Glomerular visceral epithelial cell (primary cell): Measurements from ENCODE around the gene AVEN.
"Not testable (repeated sequence)": the region's sequence is repeated elsewhere in the genome, so short reads cannot be mapped to it uniquely, and the experiment has no call there.

Experiments used
- DNase-seq: peaks from one replicate; pipeline ENCODE4 v3.0.0-alpha.2; 2016; ENCODE audit errors: extremely low spot score

Gene AVEN

DNA sequence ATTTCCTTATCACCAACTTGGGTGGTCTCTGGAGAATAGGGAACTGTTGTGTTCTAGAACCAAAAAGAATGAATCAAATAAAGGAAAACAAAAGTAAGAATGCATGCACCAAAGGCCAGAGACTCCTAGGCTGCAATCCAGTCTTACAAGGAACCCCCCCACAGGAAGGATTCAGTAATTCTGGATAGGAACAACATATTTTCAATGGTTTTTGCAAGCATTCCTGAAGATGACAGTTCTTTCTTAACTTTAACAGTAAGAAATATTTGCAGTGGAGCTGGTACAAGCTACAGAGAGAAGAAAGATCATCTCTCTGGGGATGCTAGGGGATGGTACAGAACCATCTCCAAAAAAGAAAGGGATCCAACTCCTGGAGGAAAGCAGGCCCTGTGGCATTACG, 186.9 kb downstream of the AVEN start:
- no peak for DNase-seq

DNA sequence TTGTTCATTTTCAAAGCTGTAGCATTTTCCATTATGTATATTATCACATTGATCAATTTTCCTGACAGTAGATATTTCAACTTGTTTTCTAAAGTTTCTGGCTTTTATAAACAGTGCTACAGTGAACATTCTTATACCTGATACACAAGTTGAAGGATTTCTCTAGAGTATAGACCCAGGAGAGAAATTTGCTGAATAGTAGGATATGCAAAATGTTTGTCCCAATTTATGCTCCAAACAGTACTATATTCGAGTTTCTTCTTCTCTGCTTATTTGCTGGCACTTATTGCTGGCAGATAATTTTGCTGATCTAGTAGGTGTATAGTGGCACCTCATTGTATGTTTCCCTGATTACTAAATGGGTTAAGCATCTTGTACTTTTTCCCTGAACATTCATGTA, 187.9 kb downstream of the AVEN start:
- DNase-seq = no peak

DNA sequence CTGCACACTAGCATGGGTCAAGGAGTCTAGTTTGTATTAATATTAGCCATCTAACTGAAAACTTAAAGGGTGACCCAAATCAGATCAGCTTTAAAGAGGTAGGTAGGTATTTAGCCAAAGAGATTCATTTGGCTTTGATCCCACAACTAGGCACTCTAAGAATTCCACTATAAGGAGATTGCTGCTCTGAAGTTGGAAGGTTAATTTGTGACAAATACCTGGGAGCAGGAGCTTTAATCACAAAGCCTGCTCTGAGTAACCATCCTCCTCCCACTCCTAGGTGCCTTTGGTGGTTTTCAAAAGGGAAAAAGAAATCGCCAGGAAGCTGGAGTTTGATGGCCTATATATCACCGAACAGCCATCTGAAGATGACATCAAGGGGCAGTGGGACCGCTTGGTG, 191.0 kb downstream of the AVEN start:
- no peak for DNase-seq

DNA sequence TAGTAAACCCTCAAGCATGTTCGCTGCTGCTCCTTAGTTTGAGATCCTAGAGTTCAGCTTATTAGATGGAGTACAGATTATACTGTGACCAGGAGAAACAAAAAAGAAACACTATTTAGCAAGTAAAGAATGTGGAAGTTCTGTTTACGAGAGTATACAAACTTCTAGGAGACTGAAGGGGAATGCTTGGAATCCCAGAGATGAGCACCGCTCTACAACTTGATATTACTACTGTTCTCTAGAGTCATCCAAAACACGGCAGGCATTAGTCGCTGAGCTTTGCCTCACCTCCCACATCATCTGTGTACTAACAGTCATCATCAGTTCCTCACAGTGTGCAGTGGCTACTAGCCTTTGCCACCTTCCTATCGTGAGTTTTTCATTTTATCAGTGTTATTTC, 192.1 kb downstream of the AVEN start:
- no peak for DNase-seq

DNA sequence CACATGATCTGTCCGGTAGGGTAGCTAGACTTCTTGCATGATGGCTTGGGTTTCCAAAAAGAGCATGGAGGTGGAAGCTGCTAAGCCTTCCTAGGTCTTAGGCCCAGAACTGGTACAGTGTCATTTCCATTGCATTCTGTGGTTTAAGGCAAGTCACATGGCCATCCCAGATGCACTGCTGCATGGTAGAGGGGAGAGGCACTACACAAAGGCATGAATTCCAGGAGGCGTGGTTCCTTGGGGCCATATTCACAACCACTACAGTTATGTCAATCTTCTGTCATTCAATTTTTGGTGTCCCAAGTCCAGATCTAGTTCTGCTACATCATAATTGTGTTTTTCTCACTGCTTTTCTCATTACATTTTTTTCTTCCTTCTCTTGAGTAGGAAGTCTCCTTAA, 192.9 kb downstream of the AVEN start:
- no peak for DNase-seq

DNA sequence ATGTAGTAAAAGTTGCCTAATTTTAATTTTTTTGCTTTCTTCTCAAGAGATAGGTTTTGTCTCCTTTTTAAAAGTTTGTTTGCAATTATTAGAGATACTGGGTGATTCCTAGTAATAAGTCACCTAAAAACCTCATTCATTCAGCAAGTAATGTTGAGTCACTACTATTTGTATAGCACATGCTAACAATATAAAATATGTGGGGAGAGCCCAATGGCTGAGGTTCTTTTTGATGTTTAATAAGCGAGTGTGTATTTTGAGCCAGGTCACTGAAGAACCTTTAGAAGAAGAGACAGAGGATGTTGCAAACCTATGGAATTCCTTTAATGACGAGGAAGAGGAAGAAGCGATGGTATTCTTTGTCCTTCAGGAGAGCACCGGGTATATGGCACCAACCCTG, 194.4 kb downstream of the AVEN start:
- no peak for DNase-seq

DNA sequence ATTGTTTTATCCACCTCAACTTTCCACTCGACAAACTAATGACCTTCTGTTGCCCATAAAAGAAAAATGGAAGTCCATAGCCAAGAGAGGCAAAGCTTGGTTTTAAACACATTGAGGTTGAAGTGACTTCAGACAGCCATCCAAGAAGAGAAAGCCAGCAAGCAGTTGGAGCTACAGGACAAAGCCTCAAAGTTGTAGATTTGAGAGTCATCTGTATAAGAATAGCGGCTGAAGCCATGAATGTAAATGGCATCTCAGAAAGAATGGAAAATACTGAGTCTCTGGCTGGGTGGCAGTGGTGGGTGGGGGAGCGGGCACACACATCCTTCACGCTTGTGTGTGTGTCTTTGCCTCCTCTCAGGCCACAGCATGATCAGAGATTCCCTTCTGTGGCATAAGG, 194.8 kb downstream of the AVEN start:
- DNase-seq = no peak

DNA sequence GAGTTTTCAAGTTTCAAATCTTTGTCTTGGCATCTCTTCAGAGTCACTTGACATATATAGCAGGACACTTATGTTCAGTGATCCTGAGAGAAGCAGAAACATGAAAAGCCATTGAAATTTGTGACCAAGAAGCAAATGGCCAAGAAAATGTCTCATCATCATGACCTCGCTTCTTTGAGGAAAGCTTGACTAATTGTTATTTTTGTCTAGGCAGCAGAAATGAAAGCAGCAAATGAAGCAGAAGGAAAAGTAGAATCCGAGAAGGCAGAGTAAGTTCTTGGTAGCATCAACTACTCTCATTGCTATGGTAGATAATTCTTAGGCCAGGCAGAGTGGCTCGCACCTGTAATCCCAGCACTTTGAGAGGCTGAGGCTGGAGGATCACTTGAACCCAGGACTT, 198.4 kb downstream of the AVEN start:
- DNase-seq = no peak

DNA sequence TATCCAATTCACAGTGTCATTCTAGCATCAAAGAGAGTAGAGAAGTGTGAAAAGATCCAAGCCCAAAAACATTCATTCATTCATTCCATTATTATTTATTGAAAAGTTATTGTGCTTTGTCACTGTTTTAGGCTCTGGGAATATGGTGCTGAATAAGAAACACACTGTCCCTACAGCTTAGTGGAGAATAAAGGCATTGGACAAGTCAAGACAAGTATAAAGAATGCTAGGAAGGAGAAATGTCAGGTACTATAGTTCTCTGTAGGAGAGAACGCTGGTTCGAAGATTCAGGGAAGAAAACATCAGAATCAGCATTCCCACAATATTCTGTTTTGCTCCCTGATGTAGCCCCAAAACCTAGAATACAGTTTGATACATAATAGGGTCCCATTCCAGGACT, 199.5 kb downstream of the AVEN start:
- DNase-seq = no peak

DNA sequence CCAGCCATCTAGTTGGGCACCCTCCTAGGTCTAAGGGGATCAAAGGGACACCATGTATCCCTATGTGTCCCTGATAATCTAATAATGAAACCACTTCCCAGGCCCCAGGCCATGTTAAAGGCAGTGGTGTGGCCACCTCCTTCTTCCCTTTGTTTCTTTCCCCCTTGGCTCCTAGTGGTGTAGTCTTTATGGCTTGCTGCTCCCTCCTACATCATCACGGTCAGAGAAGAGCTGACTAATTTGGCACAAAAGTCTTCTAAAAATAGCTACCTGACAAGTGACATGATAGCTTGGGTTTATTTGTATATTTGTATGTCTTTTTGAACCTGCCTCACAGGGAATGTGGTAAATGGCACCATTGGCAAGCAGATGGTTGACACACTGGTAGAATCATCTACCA, 201.7 kb downstream of the AVEN start:
- no peak for DNase-seq

DNA sequence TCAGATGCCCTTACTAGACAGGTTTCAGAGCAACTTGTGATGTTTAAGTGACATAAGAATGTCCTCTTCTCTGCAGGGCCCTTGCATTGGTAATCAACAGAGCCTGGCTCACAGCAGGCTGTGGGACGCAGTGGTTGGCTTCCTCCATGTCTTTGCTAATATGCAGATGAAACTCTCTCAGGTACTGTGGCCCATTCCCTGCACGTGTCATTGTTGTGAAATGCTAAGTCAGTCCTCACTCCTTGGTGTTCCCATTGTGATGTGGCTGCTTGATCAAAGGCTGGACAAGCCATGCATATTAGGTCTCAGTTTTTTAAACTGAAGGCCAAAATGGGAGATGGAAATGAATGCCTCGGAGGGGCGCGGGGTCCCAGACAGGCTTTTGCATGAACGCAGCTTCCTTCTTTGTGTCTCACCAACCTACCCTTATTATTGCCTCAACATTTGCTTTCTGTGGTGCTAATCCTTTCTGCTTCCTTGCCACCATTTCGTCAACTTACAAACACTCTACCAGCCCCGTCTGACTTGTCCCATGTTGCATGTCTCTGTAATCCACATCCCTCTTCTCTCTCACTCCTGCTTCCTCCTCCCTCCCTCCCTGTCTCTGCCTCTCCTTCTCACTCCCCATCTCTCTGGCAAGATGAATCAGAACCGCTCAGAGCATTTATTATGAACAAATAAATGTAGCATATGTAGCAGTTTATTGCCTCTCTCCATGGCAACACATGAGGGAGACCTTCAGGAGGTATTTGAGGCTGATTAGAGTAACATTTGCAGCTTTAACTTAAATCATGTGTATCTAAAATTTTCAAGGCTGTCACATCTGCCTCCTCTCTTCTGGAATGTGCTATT, 203.9 kb downstream of the AVEN start:
- no peak for DNase-seq

DNA sequence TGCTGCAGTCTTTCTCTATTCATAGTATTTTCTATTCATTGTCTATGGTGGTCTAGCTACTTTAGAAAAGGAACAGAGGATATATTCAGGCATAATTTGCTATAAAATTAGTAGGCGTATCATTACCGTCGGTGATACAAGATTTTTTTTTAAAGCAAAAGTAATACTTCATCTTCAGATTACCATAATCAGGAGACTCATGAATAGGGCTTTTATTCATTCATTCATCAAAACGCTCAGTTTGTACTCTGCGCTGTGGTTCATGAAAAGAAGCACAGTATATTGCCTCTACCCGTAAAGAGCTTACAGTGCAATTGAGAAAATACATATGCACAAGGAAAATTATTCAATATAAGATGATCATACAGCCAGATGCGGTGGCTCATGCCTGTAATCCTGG, 207.4 kb downstream of the AVEN start:
- DNase-seq = no peak

DNA sequence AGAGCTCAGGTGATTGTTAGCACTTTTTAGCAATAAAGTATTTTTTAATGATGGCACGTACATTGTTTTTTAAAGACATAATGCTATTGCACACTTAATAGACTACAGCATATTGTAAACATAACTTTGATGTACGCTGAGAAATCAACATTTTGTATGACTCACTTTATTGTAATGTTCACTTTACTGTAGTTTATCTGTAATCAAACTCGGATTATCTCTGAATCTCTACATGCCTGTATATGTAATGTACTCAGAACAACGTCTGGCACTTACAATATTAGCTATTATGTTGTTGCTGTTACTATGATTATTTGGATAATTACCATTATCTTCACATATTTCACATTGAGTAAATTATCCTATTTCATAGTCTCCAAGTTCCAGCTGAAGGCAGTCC, 208.7 kb downstream of the AVEN start:
- no peak for DNase-seq

DNA sequence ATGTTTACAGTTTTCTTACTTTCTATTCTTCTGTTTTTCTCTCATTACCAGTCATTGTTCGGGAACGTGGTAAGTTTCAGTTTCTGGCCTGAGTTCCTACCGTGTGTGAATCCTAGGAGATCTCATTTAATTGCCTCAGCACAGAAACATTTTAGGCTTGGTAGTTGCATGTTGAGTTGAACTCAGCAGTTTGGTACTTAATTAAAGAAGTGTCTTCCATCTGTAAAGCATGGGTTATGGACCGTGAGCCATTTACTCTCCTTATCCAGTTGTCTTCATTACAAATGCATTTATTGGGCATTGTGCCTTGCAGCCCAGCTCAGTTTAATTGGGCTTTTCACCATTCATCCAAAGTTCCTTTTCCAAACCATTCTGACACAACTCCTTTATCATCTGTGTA, 212.8 kb downstream of the AVEN start:
- no peak for DNase-seq

DNA sequence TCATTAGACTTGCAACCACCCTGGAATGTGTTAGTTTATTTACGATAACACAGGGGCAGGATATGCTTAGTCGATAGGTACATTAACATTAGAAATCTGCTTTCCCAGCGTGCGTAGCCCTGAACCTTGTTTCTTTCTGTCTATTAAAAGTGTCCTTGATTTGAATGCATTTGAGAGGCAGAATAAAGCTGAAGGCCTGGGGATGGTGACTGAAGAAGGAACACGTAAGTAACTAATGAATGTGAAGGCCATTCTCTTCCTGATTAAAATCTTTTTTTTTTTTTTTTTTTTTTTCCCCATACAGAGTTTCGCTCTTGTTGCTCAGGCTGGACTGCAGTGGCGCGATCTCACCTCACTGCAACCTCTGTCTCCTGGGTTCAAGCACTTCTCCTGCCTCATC, 213.6 kb downstream of the AVEN start:
- DNase-seq = no peak

DNA sequence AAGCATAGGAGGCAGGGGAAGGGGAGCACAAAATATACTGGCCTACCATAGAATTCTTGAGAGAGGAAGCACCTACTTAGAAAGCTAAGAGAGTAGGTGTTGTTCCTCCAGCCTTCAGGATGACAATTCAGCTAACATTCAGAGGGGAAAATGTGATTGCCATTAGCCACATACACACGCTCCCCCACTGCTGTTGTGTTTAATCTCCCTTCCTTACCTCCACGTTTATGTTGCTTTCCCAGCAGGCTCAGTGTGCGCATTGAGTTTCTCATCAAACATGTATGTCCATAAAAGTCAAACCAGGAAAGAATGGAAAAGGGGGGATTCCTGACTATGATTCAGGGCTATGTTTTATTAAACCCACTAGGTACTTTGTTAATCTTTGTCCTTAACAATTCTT, 215.9 kb downstream of the AVEN start:
- DNase-seq = no peak

DNA sequence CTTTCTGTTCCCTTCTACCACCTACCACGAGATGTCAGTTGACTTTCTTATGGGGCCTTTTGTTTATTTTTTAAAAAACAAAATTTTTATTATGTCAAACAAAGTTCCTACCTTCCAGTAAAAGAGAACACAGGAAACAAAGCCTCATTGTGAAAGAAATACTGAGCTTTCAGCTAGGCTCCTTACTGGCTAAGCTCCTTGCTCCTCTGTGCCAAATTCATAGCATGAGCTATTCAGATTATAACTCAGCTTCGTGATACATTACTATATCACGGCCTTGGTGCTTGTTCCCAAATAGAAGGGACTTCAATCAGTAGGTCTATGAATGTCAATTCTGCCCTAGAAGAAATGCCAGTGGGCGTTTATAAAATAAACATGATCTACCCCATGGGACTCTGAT, 216.5 kb downstream of the AVEN start:
- no peak for DNase-seq

DNA sequence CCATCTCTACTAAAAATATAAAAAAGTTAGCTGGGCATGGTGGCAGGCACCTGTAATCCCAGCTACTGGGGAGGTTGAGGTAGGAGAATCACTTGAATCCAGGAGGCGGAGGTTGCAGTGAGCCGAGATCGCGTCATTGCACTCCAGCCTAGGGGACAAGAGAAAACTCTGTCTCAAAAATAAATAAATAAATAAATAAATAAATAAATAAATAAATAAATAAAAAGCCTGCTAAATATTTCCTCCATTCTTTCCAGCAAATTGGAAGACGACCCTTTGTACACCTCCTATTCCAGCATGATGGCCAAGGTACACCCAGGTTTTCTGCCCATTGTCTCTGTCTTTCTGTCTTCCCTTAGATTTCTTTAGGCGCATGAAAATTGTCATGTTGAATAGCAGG, 219.5 kb downstream of the AVEN start:
- DNase-seq = not testable (repeated sequence)
